Liver (tissue), 9 donors: ENCODE measurements around the gene TMEM39B. TPM values are rescaled to one million over a fixed set of nuclear protein-coding genes. Genes with fewer than 3 reads are reported as not detected.

ENCODE experiments used
- DNase-seq: peaks from one replicate; pipeline ENCODE4 v3.0.0-alpha.2; 2017; ENCODE audit warnings: low spot score
- H3K27ac ChIP-seq, 2 donors: one replicate each; pipeline ENCODE4 v1.7.0; 2013; ENCODE audit warnings: inconsistent platforms in 2 of 2, low read length in 2 of 2, control low read depth in 1 of 2, low read depth in 1 of 2, mild to moderate bottlenecking in 1 of 2
- H3K27me3 ChIP-seq, 4 donors: one replicate each; pipeline versions ENCODE4 v1.6.1 to v1.7.0; 2013; ENCODE audit warnings: low read length in 3 of 4, inconsistent platforms in 1 of 4, mild to moderate bottlenecking in 1 of 4, moderate library complexity in 1 of 4; ENCODE audit not compliant: control insufficient read depth in 4 of 4, insufficient read depth in 4 of 4
- H3K36me3 ChIP-seq, 4 donors: one replicate each; pipeline versions ENCODE4 v1.6.1 to v1.7.0; 2013; ENCODE audit warnings: low read length in 3 of 4, mild to moderate bottlenecking in 3 of 4, low read depth in 1 of 4, moderate library complexity in 1 of 4; ENCODE audit not compliant: control insufficient read depth in 4 of 4, insufficient read depth in 3 of 4
- H3K4me1 ChIP-seq, 4 donors: one replicate each; pipeline versions ENCODE4 v1.6.1 to v1.7.0; 2013; ENCODE audit warnings: low read length in 3 of 4, mild to moderate bottlenecking in 3 of 4, moderate library complexity in 1 of 4; ENCODE audit not compliant: control insufficient read depth in 4 of 4, insufficient read depth in 4 of 4
- H3K4me3 ChIP-seq, 3 donors: one replicate each; pipeline versions ENCODE4 v1.6.1 to v1.7.0; 2013; ENCODE audit warnings: low read length in 3 of 3, control low read depth in 1 of 3, low read depth in 1 of 3, mild to moderate bottlenecking in 1 of 3
- H3K9ac ChIP-seq, 2 donors: one replicate each; pipeline ENCODE4 v1.7.0; 2013; ENCODE audit warnings: low read length in 2 of 2, mild to moderate bottlenecking in 2 of 2, moderate library complexity in 2 of 2, control low read depth in 1 of 2, low read depth in 1 of 2
- H3K9me3 ChIP-seq, 4 donors: one replicate each; pipeline versions ENCODE4 v1.6.1 to v1.7.0; 2013; ENCODE audit warnings: low read length in 3 of 4; ENCODE audit not compliant: control insufficient read depth in 4 of 4
- ATF3 ChIP-seq: IDR thresholded peaks from 2 replicates; pipeline ENCODE4 v1.6.1; 2016; ENCODE audit warnings: antibody characterized with exemption
- CTCF ChIP-seq: fragments of 150-350 bp; IDR thresholded peaks from 2 replicates; pipeline ENCODE4 v1.5.1; 2017; ENCODE audit warnings: improper control_type of control experiment, low read depth, low read length; ENCODE audit not compliant: missing input control
- EGR1 ChIP-seq, 2 donors: IDR thresholded peaks; 2 replicates each; pipeline ENCODE4 v1.6.1; 2016 to 2018; ENCODE audit warnings: antibody characterized with exemption in 2 of 2, low read depth in 2 of 2
- FOXA1 ChIP-seq: IDR thresholded peaks from 2 replicates; pipeline ENCODE4 v1.6.1; 2016; ENCODE audit warnings: antibody characterized with exemption
- FOXA2 ChIP-seq: IDR thresholded peaks from 2 replicates; pipeline ENCODE4 v1.6.1; 2016; ENCODE audit warnings: antibody characterized with exemption
- GABPA ChIP-seq, 2 donors: IDR thresholded peaks in 1 of 2; conservative IDR thresholded peaks in 1 of 2; 2 replicates each; pipeline ENCODE4 v1.6.1; 2016; ENCODE audit warnings: antibody characterized with exemption in 2 of 2, mild to moderate bottlenecking in 1 of 2, moderate library complexity in 1 of 2
- HNF4A ChIP-seq, 2 donors: conservative IDR thresholded peaks; 2 replicates each; pipeline ENCODE4 v1.6.1; 2016; ENCODE audit warnings: antibody characterized with exemption in 2 of 2, mild to moderate bottlenecking in 2 of 2
- HNF4G ChIP-seq: IDR thresholded peaks from 2 replicates; pipeline ENCODE4 v1.6.1; 2016; ENCODE audit warnings: antibody characterized with exemption
- MAX ChIP-seq: IDR thresholded peaks from 2 replicates; pipeline ENCODE4 v1.6.1; 2016; ENCODE audit warnings: antibody characterized with exemption
- NR2F2 ChIP-seq: IDR thresholded peaks from 2 replicates; pipeline ENCODE4 v1.6.1; 2016; ENCODE audit warnings: antibody characterized with exemption
- RAD21 ChIP-seq, 2 donors: IDR thresholded peaks; 2 replicates each; pipeline ENCODE4 v1.6.1; 2016; ENCODE audit warnings: antibody characterized with exemption in 2 of 2, mild to moderate bottlenecking in 2 of 2
- REST ChIP-seq: IDR thresholded peaks from 2 replicates; pipeline ENCODE4 v1.6.1; 2016; ENCODE audit warnings: antibody characterized with exemption, mild to moderate bottlenecking
- RXRA ChIP-seq, 2 donors: IDR thresholded peaks; 2 replicates each; pipeline ENCODE4 v1.6.1; 2017 to 2018; ENCODE audit warnings: antibody characterized with exemption in 2 of 2, mild to moderate bottlenecking in 1 of 2
- SP1 ChIP-seq: IDR thresholded peaks from 2 replicates; pipeline ENCODE4 v1.6.1; 2018; ENCODE audit warnings: antibody characterized with exemption, mild to moderate bottlenecking
- TAF1 ChIP-seq: conservative IDR thresholded peaks from 2 replicates; pipeline ENCODE4 v1.6.1; 2016; ENCODE audit warnings: antibody characterized with exemption, mild to moderate bottlenecking
- YY1 ChIP-seq: IDR thresholded peaks from 2 replicates; pipeline ENCODE4 v1.6.1; 2016; ENCODE audit warnings: antibody characterized with exemption, mild to moderate bottlenecking
- ZBTB33 ChIP-seq: IDR thresholded peaks from 2 replicates; pipeline ENCODE4 v1.6.1; 2016; ENCODE audit warnings: antibody characterized with exemption
- WGBS: extraction: QIAGEN DNeasy Blood & Tissue Kit; methylation state at CpG from one replicate; pipeline ENCODE4 v1.1.7; 2013; 5-methylcytosine and 5-hydroxymethylcytosine counted together
- polyA plus RNA-seq, 2 donors: library from polyadenylated mRNA; stranded (reverse) in 1 of 2; unstranded in 1 of 2; fragments of 200-250 nt in 1 of 2; fragments of >200 nt in 1 of 2; fragmentation: Nextera tagmentation in 1 of 2; extraction: Ambion mirVana in 1 of 2; gene quantifications; one replicate each; pipeline versions ENCODE4 v1.2.1 to v1.2.3, GENCODE V29; 2013 to 2015
- total RNA-seq, 2 donors: library from RNA; depleted of rRNA; stranded (reverse); fragments of >200 nt; gene quantifications; one replicate each; pipeline ENCODE4 v1.2.3, GENCODE V29; 2014
- donor health status: healthy.
- donor health status: healthy.
- donor health status: healthy.
- donor health status: healthy.
- donor health status: healthy.

Gene TMEM39B
- total and polyA plus RNA-seq, 4 donors, result 3.0 to 8.1 (median 5.9) TPM

GRCh38 chr1:32126770-32127169 lies 54.0 kb downstream of the TMEM39B start:
- H3K9me3 ChIP-seq, result no peaks in the 10 kb centered on the region
- H3K4me1 ChIP-seq, result peaks cover 0 to 3% (median under 1%) of the 10 kb centered on the region in 4 donors
- no peak overlapping the region for H3K4me3 ChIP-seq
- H3K27me3 ChIP-seq, result no peaks in the 10 kb centered on the region
- H3K36me3 ChIP-seq, result peaks cover 0 to 2% (median 0%) of the 10 kb centered on the region in 4 donors
- no peak overlapping the region for H3K27ac ChIP-seq
- TF ChIP-seq YY1 (no peak), RXRA (IDR thresholded peaks at IDR 0.05) (no peak), ATF3 (no peak), FOXA2 (no peak), HNF4A (conservative IDR thresholded peaks at IDR 0.05) (no peak), NR2F2 (no peak), EGR1 (IDR thresholded peaks at IDR 0.05; ENCODE audit: low read depth in 2 of 2) (no peak), GABPA (IDR thresholded peaks at IDR 0.05 in 1 of 2, conservative IDR thresholded peaks at IDR 0.05 in 1 of 2) (no peak)
- 97% methylated on average over 3 of the region's 3 CpGs for WGBS
- no peak overlapping the region for H3K9ac ChIP-seq
- DNase-seq, result no peak

GRCh38 chr1:32127409-32128198 lies 54.9 kb downstream of the TMEM39B start:
- H3K27me3 ChIP-seq, result no peaks in the 10 kb centered on the region
- TF ChIP-seq ZBTB33 (no peak), GABPA (IDR thresholded peaks at IDR 0.05 in 1 of 2, conservative IDR thresholded peaks at IDR 0.05 in 1 of 2) (no peak), FOXA2 (no peak), NR2F2 (no peak), EGR1 (IDR thresholded peaks at IDR 0.05; ENCODE audit: low read depth in 2 of 2) (no peak), CTCF (peak; percentile 8), YY1 (no peak)
- peaks cover 0 to 3% (median 1%) of the 10 kb centered on the region in 4 donors for H3K36me3 ChIP-seq
- WGBS, result 85% methylated on average over 4 of the region's 4 CpGs
- H3K4me1 ChIP-seq, result peaks cover 0 to 3% (median under 1%) of the 10 kb centered on the region in 4 donors
- no peaks in the 10 kb centered on the region for H3K9me3 ChIP-seq
- no peak overlapping the region for H3K9ac ChIP-seq
- no peak overlapping the region for H3K4me3 ChIP-seq
- H3K27ac ChIP-seq, result no peak overlapping the region
- DNase-seq, result no peak

- Histone ChIP-seq H3K9me3 (no peaks in the 10 kb centered on the region), H3K4me3 (no peak overlapping the region), H3K27ac (no peak overlapping the region), H3K36me3 (peaks cover 0 to 3% (median 1%) of the 10 kb centered on the region in 4 donors), H3K4me1 (peaks cover 0 to 4% (median 1%) of the 10 kb centered on the region in 4 donors), H3K9ac (no peak overlapping the region), H3K27me3 (no peaks in the 10 kb centered on the region)
- no peak for DNase-seq
- 75% methylated on average over 1 of the region's 1 CpG for WGBS
- no peak for TF ChIP-seq HNF4G
- no peak for TF ChIP-seq HNF4A (conservative IDR thresholded peaks at IDR 0.05)
- no peak for TF ChIP-seq TAF1
- no peak for TF ChIP-seq EGR1 (IDR thresholded peaks at IDR 0.05; ENCODE audit: low read depth in 2 of 2)
- TF ChIP-seq SP1, result no peak
- TF ChIP-seq YY1, result no peak
- TF ChIP-seq RXRA (IDR thresholded peaks at IDR 0.05), result no peak
- TF ChIP-seq REST, result no peak
- no peak for TF ChIP-seq MAX
- TF ChIP-seq FOXA1, result no peak
- TF ChIP-seq FOXA2, result no peak
- no peak for TF ChIP-seq RAD21 (IDR thresholded peaks at IDR 0.05)
- no peak for TF ChIP-seq ATF3
Observed at GRCh38 chr1:32128479-32128878, 55.7 kb downstream of the TMEM39B start.
